GM23338 (cell line): ENCODE results near the gene SF3B3. TPM values are rescaled to one million over a fixed set of nuclear protein-coding genes. Genes with fewer than 3 reads are reported as not detected.

ENCODE experiments used
- ATAC-seq: fragments of 200-7000 bp; cut with Tn5 transposase; 3 replicates; pipeline ENCODE4 v1.9.1; 2020
- DNase-seq: peaks from one replicate; pipeline ENCODE4 v3.0.0-alpha.2; 2015; ENCODE audit warnings: low spot score
- H2AFZ ChIP-seq: fragments of 200-600 bp; sonication (generic); 2 replicates; pipeline ENCODE4 v1.8.0; 2016; ENCODE audit warnings: antibody characterized with exemption, mild to moderate bottlenecking, moderate library complexity
- H3F3A ChIP-seq: fragments of 200-600 bp; sonication (generic); replicated peaks from 2 replicates; pipeline ENCODE4 v1.8.0; 2017; ENCODE audit warnings: antibody characterized with exemption, mixed run types, low read depth
- H3K27ac ChIP-seq: fragments of 200-600 bp; sonication (generic); 2 replicates; pipeline ENCODE4 v1.6.1; 2016; ENCODE audit warnings: low read depth
- H3K27me3 ChIP-seq: fragments of 200-600 bp; sonication (generic); 2 replicates; pipeline ENCODE4 v1.8.0; 2016; ENCODE audit warnings: mild to moderate bottlenecking, mixed run types, moderate library complexity; ENCODE audit not compliant: insufficient read depth
- H3K36me3 ChIP-seq: fragments of 200-600 bp; sonication (generic); 2 replicates; pipeline ENCODE4 v1.8.0; 2016; ENCODE audit warnings: mild to moderate bottlenecking; ENCODE audit not compliant: insufficient read depth
- H3K4me1 ChIP-seq: fragments of 200-600 bp; sonication (generic); 2 replicates; pipeline ENCODE4 v1.8.0; 2016; ENCODE audit warnings: mild to moderate bottlenecking, moderate library complexity; ENCODE audit not compliant: insufficient read depth
- H3K4me2 ChIP-seq: fragments of 200-600 bp; sonication (generic); 2 replicates; pipeline ENCODE4 v1.7.1; 2017; ENCODE audit warnings: mixed run types
- H3K4me3 ChIP-seq: fragments of 200-600 bp; sonication (generic); 2 replicates; pipeline ENCODE4 v1.6.1; 2016; ENCODE audit warnings: mixed run types
- H3K79me2 ChIP-seq: fragments of 200-600 bp; sonication (generic); replicated peaks from 2 replicates; pipeline ENCODE4 v1.8.0; 2017; ENCODE audit warnings: mild to moderate bottlenecking; ENCODE audit not compliant: insufficient read depth
- H3K9me2 ChIP-seq: fragments of 200-600 bp; sonication (generic); 2 replicates; pipeline ENCODE4 v1.8.0; 2017; ENCODE audit not compliant: insufficient read depth
- H4K20me1 ChIP-seq: fragments of 200-600 bp; sonication (generic); replicated peaks from 2 replicates; pipeline ENCODE4 v1.8.0; 2017; ENCODE audit warnings: mild to moderate bottlenecking; ENCODE audit not compliant: insufficient read depth
- H3K27ac Mint-ChIP-seq: 2 replicates; pipeline ENCODE4 v1.8.0; 2020; ENCODE audit warnings: inconsistent platforms, mild to moderate bottlenecking, moderate library complexity, mixed read lengths
- H3K27me3 Mint-ChIP-seq: 3 replicates; pipeline ENCODE4 v1.8.0; 2022; ENCODE audit warnings: low read depth, mild to moderate bottlenecking, moderate library complexity, mixed read lengths, inconsistent platforms; ENCODE audit not compliant: insufficient read depth, poor library complexity
- H3K36me3 Mint-ChIP-seq: 3 replicates; pipeline ENCODE4 v1.8.0; 2021; ENCODE audit warnings: low read depth, mild to moderate bottlenecking, inconsistent platforms, moderate library complexity, mixed read lengths
- H3K4me1 Mint-ChIP-seq: 3 replicates; pipeline ENCODE4 v1.8.0; 2020; ENCODE audit warnings: mild to moderate bottlenecking, inconsistent platforms, mixed read lengths
- H3K4me3 Mint-ChIP-seq: 3 replicates; pipeline ENCODE4 v1.8.0; 2021; ENCODE audit warnings: moderate library complexity, mild to moderate bottlenecking, inconsistent platforms, mixed read lengths
- H3K9me3 Mint-ChIP-seq: 3 replicates; pipeline ENCODE4 v1.8.0; 2020; ENCODE audit warnings: moderate library complexity, mild to moderate bottlenecking, inconsistent platforms, mixed read lengths
- CREB1 ChIP-seq: fragments of 250-450 bp; sonication (Bioruptor Pico); IDR thresholded peaks from 2 replicates; pipeline ENCODE4 v1.5.0; 2020; ENCODE audit warnings: low read depth, mild to moderate bottlenecking, moderate library complexity
- CTCF ChIP-seq, 2 experiments: fragments of 200-600 bp in 1 of 2; sonication (generic) in 1 of 2; conservative IDR thresholded peaks; 2 replicates each; pipeline versions ENCODE4 v1.5.1 to v1.6.1; 2016 to 2017; ENCODE audit warnings: antibody characterized with exemption in 2 of 2, low read depth in 2 of 2, mild to moderate bottlenecking in 2 of 2, moderate library complexity in 1 of 2
- ETS1 ChIP-seq: IDR thresholded peaks from 2 replicates; pipeline ENCODE4 v1.6.1; 2016; ENCODE audit warnings: antibody characterized with exemption
- EZH2 ChIP-seq: fragments of 200-600 bp; sonication (generic); IDR thresholded peaks from one replicate; pipeline ENCODE4 v1.8.0; 2017; ENCODE audit warnings: antibody characterized with exemption, mild to moderate bottlenecking, low read depth; ENCODE audit not compliant: unreplicated experiment
- EZH2phosphoT487 ChIP-seq: fragments of 200-600 bp; sonication (generic); IDR thresholded peaks from one replicate; pipeline ENCODE4 v1.8.1; 2018; ENCODE audit warnings: antibody characterized with exemption; ENCODE audit not compliant: unreplicated experiment
- JUNB ChIP-seq: IDR thresholded peaks from one replicate; pipeline ENCODE4 v1.6.1; 2016; ENCODE audit warnings: antibody characterized with exemption; ENCODE audit not compliant: unreplicated experiment
- NANOG ChIP-seq: IDR thresholded peaks from 2 replicates; pipeline ENCODE4 v1.6.1; 2016; ENCODE audit warnings: antibody characterized with exemption, borderline replicate concordance
- POLR2AphosphoS5 ChIP-seq: IDR thresholded peaks from 2 replicates; pipeline ENCODE4 v1.6.1; 2016; ENCODE audit warnings: antibody characterized with exemption, low read depth
- STAT1 ChIP-seq: IDR thresholded peaks from one replicate; pipeline ENCODE4 v1.6.1; 2016; ENCODE audit warnings: antibody characterized with exemption; ENCODE audit not compliant: unreplicated experiment
- ZNF114 ChIP-seq: fragments of 250-450 bp; sonication (Bioruptor Pico); IDR thresholded peaks from 2 replicates; pipeline ENCODE4 v1.5.0; 2020; ENCODE audit warnings: mild to moderate bottlenecking, moderate library complexity
- ZNF331 ChIP-seq: fragments of 250-450 bp; sonication (Bioruptor Pico); IDR thresholded peaks from 2 replicates; pipeline ENCODE4 v1.5.0; 2020; ENCODE audit warnings: low read depth, mild to moderate bottlenecking, moderate library complexity
- polyA plus RNA-seq: library from polyadenylated mRNA; unstranded; fragments of >200 nt; fragmentation: Nextera tagmentation; extraction: Ambion mirVana; gene quantifications from 2 replicates; pipeline ENCODE4 v1.2.1, GENCODE V29; 2016
- total RNA-seq: library from RNA; depleted of rRNA; stranded (reverse); fragments of >200 nt; shearing (Covaris generic); gene quantifications from 2 replicates; pipeline ENCODE4 v1.2.3, GENCODE V29; 2014
- TF ChIP-seq, protein P1 (sequence below): IDR thresholded peaks from one replicate; pipeline ENCODE4 v1.6.1; 2018; ENCODE audit warnings: antibody characterized with exemption; ENCODE audit not compliant: unreplicated experiment
- TF ChIP-seq, protein P2 (sequence below): fragments of 250-450 bp; sonication (Bioruptor Pico); IDR thresholded peaks from 2 replicates; pipeline ENCODE4 v1.5.0; 2020; ENCODE audit warnings: mild to moderate bottlenecking, moderate library complexity

SF3B3 gene
- total and polyA plus RNA-seq, 2 experiments from 2014 or later: 202 to 289 TPM

DNA sequence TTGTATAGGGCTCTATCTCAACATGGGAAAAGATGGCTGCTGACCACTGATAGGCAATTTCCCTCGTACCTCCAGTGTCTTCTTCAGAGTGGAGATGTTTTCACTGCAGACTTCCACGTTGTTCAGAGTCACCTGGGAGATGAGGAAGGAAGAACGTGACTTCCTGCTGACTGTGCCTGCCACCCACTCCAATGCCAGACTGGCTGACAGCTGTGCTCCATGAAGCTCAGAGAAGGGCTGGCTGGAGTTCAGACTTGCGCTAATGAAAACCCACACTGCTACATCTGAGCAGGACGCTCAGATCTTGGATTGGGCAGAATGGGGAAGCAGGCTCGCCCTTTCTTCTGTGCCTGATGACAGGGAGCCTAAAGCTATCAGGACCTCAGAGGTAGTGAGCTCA is 33.4 kb upstream of the SF3B3 start:
- peaks cover 1% of the 10 kb centered on the region for H3K27me3 Mint-ChIP-seq
- Histone ChIP-seq H2AFZ (no peak overlapping the region), H3K4me3 (no peak overlapping the region), H4K20me1 (peaks cover 4% of the 10 kb centered on the region; the same call in 1 of the 2 replicates), H3K4me2 (no peak overlapping the region), H3K79me2 (no peaks in the 10 kb centered on the region), H3K36me3 (no peaks in the 10 kb centered on the region; the same call in 1 of the 2 replicates), H3K27ac (no peak overlapping the region), H3F3A (no peaks in the 10 kb centered on the region), H3K4me1 (no peaks in the 10 kb centered on the region), H3K27me3 (no peaks in the 10 kb centered on the region), H3K9me2 (no peaks in the 10 kb centered on the region)
- H3K4me3 Mint-ChIP-seq: no peak overlapping the region
- H3K4me1 Mint-ChIP-seq: no peaks in the 10 kb centered on the region
- DNase-seq (no peak), ATAC-seq (no peak)
- TF ChIP-seq CTCF (conservative IDR thresholded peaks at IDR 0.05; ENCODE audit: low read depth in 2 of 2) (no peak), JUNB (no peak), ETS1 (no peak), ZNF331 (CRISPR knock-in tag) (no peak), CREB1 (CRISPR knock-in tag) (no peak), EZH2phosphoT487 (no peak), POLR2AphosphoS5 (no peak), STAT1 (no peak), ZNF114 (no peak), EZH2 (no peak), NANOG (no peak)
- TF ChIP-seq, protein P1, sequence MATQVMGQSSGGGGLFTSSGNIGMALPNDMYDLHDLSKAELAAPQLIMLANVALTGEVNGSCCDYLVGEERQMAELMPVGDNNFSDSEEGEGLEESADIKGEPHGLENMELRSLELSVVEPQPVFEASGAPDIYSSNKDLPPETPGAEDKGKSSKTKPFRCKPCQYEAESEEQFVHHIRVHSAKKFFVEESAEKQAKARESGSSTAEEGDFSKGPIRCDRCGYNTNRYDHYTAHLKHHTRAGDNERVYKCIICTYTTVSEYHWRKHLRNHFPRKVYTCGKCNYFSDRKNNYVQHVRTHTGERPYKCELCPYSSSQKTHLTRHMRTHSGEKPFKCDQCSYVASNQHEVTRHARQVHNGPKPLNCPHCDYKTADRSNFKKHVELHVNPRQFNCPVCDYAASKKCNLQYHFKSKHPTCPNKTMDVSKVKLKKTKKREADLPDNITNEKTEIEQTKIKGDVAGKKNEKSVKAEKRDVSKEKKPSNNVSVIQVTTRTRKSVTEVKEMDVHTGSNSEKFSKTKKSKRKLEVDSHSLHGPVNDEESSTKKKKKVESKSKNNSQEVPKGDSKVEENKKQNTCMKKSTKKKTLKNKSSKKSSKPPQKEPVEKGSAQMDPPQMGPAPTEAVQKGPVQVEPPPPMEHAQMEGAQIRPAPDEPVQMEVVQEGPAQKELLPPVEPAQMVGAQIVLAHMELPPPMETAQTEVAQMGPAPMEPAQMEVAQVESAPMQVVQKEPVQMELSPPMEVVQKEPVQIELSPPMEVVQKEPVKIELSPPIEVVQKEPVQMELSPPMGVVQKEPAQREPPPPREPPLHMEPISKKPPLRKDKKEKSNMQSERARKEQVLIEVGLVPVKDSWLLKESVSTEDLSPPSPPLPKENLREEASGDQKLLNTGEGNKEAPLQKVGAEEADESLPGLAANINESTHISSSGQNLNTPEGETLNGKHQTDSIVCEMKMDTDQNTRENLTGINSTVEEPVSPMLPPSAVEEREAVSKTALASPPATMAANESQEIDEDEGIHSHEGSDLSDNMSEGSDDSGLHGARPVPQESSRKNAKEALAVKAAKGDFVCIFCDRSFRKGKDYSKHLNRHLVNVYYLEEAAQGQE: no peak
- TF ChIP-seq, protein P2, sequence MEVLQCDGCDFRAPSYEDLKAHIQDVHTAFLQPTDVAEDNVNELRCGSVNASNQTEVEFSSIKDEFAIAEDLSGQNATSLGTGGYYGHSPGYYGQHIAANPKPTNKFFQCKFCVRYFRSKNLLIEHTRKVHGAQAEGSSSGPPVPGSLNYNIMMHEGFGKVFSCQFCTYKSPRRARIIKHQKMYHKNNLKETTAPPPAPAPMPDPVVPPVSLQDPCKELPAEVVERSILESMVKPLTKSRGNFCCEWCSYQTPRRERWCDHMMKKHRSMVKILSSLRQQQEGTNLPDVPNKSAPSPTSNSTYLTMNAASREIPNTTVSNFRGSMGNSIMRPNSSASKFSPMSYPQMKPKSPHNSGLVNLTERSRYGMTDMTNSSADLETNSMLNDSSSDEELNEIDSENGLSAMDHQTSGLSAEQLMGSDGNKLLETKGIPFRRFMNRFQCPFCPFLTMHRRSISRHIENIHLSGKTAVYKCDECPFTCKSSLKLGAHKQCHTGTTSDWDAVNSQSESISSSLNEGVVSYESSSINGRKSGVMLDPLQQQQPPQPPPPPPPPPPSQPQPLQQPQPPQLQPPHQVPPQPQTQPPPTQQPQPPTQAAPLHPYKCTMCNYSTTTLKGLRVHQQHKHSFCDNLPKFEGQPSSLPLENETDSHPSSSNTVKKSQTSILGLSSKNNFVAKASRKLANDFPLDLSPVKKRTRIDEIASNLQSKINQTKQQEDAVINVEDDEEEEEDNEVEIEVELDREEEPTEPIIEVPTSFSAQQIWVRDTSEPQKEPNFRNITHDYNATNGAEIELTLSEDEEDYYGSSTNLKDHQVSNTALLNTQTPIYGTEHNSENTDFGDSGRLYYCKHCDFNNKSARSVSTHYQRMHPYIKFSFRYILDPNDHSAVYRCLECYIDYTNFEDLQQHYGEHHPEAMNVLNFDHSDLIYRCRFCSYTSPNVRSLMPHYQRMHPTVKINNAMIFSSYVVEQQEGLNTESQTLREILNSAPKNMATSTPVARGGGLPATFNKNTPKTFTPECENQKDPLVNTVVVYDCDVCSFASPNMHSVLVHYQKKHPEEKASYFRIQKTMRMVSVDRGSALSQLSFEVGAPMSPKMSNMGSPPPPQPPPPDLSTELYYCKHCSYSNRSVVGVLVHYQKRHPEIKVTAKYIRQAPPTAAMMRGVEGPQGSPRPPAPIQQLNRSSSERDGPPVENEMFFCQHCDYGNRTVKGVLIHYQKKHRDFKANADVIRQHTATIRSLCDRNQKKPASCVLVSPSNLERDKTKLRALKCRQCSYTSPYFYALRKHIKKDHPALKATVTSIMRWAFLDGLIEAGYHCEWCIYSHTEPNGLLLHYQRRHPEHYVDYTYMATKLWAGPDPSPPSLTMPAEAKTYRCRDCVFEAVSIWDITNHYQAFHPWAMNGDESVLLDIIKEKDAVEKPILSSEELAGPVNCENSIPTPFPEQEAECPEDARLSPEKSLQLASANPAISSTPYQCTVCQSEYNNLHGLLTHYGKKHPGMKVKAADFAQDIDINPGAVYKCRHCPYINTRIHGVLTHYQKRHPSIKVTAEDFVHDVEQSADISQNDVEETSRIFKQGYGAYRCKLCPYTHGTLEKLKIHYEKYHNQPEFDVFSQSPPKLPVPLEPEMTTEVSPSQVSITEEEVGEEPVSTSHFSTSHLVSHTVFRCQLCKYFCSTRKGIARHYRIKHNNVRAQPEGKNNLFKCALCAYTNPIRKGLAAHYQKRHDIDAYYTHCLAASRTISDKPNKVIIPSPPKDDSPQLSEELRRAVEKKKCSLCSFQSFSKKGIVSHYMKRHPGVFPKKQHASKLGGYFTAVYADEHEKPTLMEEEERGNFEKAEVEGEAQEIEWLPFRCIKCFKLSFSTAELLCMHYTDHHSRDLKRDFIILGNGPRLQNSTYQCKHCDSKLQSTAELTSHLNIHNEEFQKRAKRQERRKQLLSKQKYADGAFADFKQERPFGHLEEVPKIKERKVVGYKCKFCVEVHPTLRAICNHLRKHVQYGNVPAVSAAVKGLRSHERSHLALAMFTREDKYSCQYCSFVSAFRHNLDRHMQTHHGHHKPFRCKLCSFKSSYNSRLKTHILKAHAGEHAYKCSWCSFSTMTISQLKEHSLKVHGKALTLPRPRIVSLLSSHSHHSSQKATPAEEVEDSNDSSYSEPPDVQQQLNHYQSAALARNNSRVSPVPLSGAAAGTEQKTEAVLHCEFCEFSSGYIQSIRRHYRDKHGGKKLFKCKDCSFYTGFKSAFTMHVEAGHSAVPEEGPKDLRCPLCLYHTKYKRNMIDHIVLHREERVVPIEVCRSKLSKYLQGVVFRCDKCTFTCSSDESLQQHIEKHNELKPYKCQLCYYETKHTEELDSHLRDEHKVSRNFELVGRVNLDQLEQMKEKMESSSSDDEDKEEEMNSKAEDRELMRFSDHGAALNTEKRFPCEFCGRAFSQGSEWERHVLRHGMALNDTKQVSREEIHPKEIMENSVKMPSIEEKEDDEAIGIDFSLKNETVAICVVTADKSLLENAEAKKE (CRISPR knock-in tag): no peak
- H3K36me3 Mint-ChIP-seq: peaks cover 20% of the 10 kb centered on the region
- no peaks in the 10 kb centered on the region for H3K9me3 Mint-ChIP-seq
- H3K27ac Mint-ChIP-seq: no peak overlapping the region
